HG03354 (cell line): ENCODE measurements around the gene TSHZ3.

ENCODE experiments used
- ATAC-seq: cut with Tn5 transposase; IDR thresholded peaks from one replicate; pipeline ENCODE4 v1.9.1; 2021; ENCODE audit warnings: mild to moderate bottlenecking; ENCODE audit not compliant: unreplicated experiment, poor library complexity, severe bottlenecking

Gene TSHZ3

GRCh38 chr19:31338069-31338776 lies 11.0 kb downstream of the TSHZ3 start:
- no peak for ATAC-seq

- no peak for ATAC-seq
Observed at GRCh38 chr19:31337008-31337914, 12.0 kb downstream of the TSHZ3 start.

GRCh38 chr19:31335716-31336115 lies 13.5 kb downstream of the TSHZ3 start:
- ATAC-seq = no peak

- no peak for ATAC-seq
Observed at GRCh38 chr19:31334849-31335624, 14.2 kb downstream of the TSHZ3 start.

GRCh38 chr19:31334101-31334848 lies 15.0 kb downstream of the TSHZ3 start:
- no peak for ATAC-seq

GRCh38 chr19:31332096-31332495 lies 17.1 kb downstream of the TSHZ3 start:
- ATAC-seq = no peak

- no peak for ATAC-seq
Observed at GRCh38 chr19:31331536-31331935, 17.7 kb downstream of the TSHZ3 start.

- ATAC-seq = no peak
Observed at GRCh38 chr19:31330761-31331160, 18.5 kb downstream of the TSHZ3 start.

- no peak for ATAC-seq
Observed at GRCh38 chr19:31330237-31330636, 19.0 kb downstream of the TSHZ3 start.

GRCh38 chr19:31329819-31330218 lies 19.4 kb downstream of the TSHZ3 start:
- no peak for ATAC-seq

GRCh38 chr19:31328238-31328637 lies 21.0 kb downstream of the TSHZ3 start:
- ATAC-seq = no peak

- no peak for ATAC-seq
Observed at GRCh38 chr19:31326329-31327028, 22.8 kb downstream of the TSHZ3 start.

GRCh38 chr19:31325342-31325741 lies 23.9 kb downstream of the TSHZ3 start:
- ATAC-seq = no peak

GRCh38 chr19:31319465-31319864 lies 29.8 kb downstream of the TSHZ3 start:
- no peak for ATAC-seq

GRCh38 chr19:31318790-31319425 lies 30.3 kb downstream of the TSHZ3 start:
- ATAC-seq = no peak

GRCh38 chr19:31317570-31317969 lies 31.7 kb downstream of the TSHZ3 start:
- ATAC-seq = no peak

GRCh38 chr19:31317093-31317492 lies 32.1 kb downstream of the TSHZ3 start:
- no peak for ATAC-seq

GRCh38 chr19:31316201-31316951 lies 32.9 kb downstream of the TSHZ3 start:
- no peak for ATAC-seq
